Esophagus muscularis mucosa (tissue), 4 donors: ENCODE measurements around the gene MAP3K2. TPM values are rescaled to one million over a fixed set of nuclear protein-coding genes. Genes with fewer than 3 reads are reported as not detected.

Experiments used
- DNase-seq: peaks from one replicate; pipeline ENCODE4 v3.0.0-alpha.2; 2017; ENCODE audit errors: extremely low spot score
- H3K27ac ChIP-seq, 4 donors: fragments of 200-600 bp; sonication (generic); replicated peaks in 1 of 4; 1 replicate in 3 of 4; 2 replicates in 1 of 4; pipeline ENCODE4 v1.5.1; 2016 to 2019; ENCODE audit warnings: mild to moderate bottlenecking in 1 of 4
- H3K27me3 ChIP-seq, 4 donors: fragments of 200-600 bp; sonication (generic); one replicate each; pipeline versions ENCODE4 v1.5.1 to v1.6.0; 2016 to 2019
- H3K36me3 ChIP-seq, 4 donors: fragments of 200-600 bp; sonication (generic); one replicate each; pipeline ENCODE4 v1.5.1; 2016 to 2019
- H3K4me1 ChIP-seq, 4 donors: fragments of 200-600 bp; sonication (generic); one replicate each; pipeline ENCODE4 v1.5.1; 2016 to 2019
- H3K4me3 ChIP-seq, 4 donors: fragments of 200-600 bp; sonication (generic); 1 replicate in 2 of 4; 2 replicates in 2 of 4; pipeline ENCODE4 v1.5.1; 2016 to 2019; ENCODE audit warnings: mild to moderate bottlenecking in 4 of 4, moderate library complexity in 1 of 4
- H3K9me3 ChIP-seq, 4 donors: fragments of 200-600 bp; sonication (generic); 1 replicate in 3 of 4; 2 replicates in 1 of 4; pipeline ENCODE4 v1.5.1; 2016 to 2019
- CTCF ChIP-seq, 3 experiments: fragments of 200-600 bp in 2 of 3; fragments of 450-650 bp in 1 of 3; sonication (generic) in 2 of 3; IDR thresholded peaks; one replicate each; pipeline ENCODE4 v1.5.1; 2017 to 2019; ENCODE audit warnings: antibody characterized with exemption in 3 of 3, mild to moderate bottlenecking in 2 of 3, moderate library complexity in 1 of 3
- EP300 ChIP-seq: sonication (generic); formaldehyde crosslinking; IDR thresholded peaks from one replicate; pipeline ENCODE4 v1.6.1; 2017; ENCODE audit warnings: antibody characterized with exemption
- POLR2A ChIP-seq: fragments of 450-650 bp; IDR thresholded peaks from one replicate; pipeline ENCODE4 v1.6.1; 2017; ENCODE audit warnings: antibody characterized with exemption, moderate library complexity, mild to moderate bottlenecking, low read depth
- POLR2AphosphoS5 ChIP-seq, 2 donors: sonication (generic); formaldehyde crosslinking; IDR thresholded peaks; one replicate each; pipeline ENCODE4 v1.6.1; 2017; ENCODE audit warnings: antibody characterized with exemption in 2 of 2
- WGBS: methylation state at CpG from one replicate; pipeline ENCODE4 v1.1.5; 2018; 5-methylcytosine and 5-hydroxymethylcytosine counted together
- intact Hi-C: fragments of 100-400 bp; cut with DNase I; formaldehyde crosslinking; loops from one replicate; pipeline ENCODE4 v1.15.1; 2023
- total RNA-seq, 4 donors: library from RNA; depleted of rRNA; stranded (reverse); fragments of >200 nt; gene quantifications; one replicate each; pipeline versions ENCODE4 v1.1.0 to v1.2.1, GENCODE V29; 2016

The MAP3K2 gene
- total RNA-seq, 4 donors from 2014 or later, result 51.4 to 68.6 (median 66.2) TPM

GRCh38 chr2:127408004-127408806, 20.4 kb upstream of the MAP3K2 start:
- no peak for DNase-seq
- Histone ChIP-seq H3K36me3 (no peaks in the 10 kb centered on the region), H3K27ac (peak overlapping the region; percentile 92 to 94 (median 94)), H3K4me3 (peak overlapping the region; percentile 60 to 64 (median 63)), H3K9me3 (no peaks in the 10 kb centered on the region), H3K4me1 (peaks cover 35 to 47% (median 46%) of the 10 kb centered on the region in 4 donors), H3K27me3 (no peaks in the 10 kb centered on the region)
- intact Hi-C loops, result no loop called here
- 21% methylated on average over 17 of the region's 75 CpGs for WGBS
- no peak for TF ChIP-seq POLR2A
- peak; percentile 57 to 81 for TF ChIP-seq POLR2AphosphoS5 (IDR thresholded peaks at IDR 0.05)
- TF ChIP-seq CTCF (IDR thresholded peaks at IDR 0.05), result peak in 1 of 3 experiments; percentile 17
- TF ChIP-seq EP300, result no peak

GRCh38 chr2:127407661-127408003, 19.9 kb upstream of the MAP3K2 start:
- H3K36me3 ChIP-seq, result no peaks in the 10 kb centered on the region
- intact Hi-C loops, result loop anchor here (2.0 kb wide), 1 partner anchor 19 kb away; no protein-coding TSS in a partner anchor
- H3K27me3 ChIP-seq, result no peaks in the 10 kb centered on the region
- H3K9me3 ChIP-seq, result no peaks in the 10 kb centered on the region
- no peak for DNase-seq
- 7% methylated on average over 6 of the region's 6 CpGs for WGBS
- peaks cover 35 to 47% (median 46%) of the 10 kb centered on the region in 4 donors for H3K4me1 ChIP-seq
- H3K27ac ChIP-seq, result peak overlapping the region; percentile 80 to 94 (median 92)
- peak overlapping the region; percentile 60 to 64 (median 63) for H3K4me3 ChIP-seq
- no peak for TF ChIP-seq POLR2A
- TF ChIP-seq CTCF (IDR thresholded peaks at IDR 0.05), result no peak
- no peak for TF ChIP-seq EP300
- TF ChIP-seq POLR2AphosphoS5 (IDR thresholded peaks at IDR 0.05), result no peak

- DNase-seq, result no peak
- no peak for TF ChIP-seq POLR2A
- TF ChIP-seq EP300, result no peak
- no peak for TF ChIP-seq CTCF (IDR thresholded peaks at IDR 0.05)
- no peak for TF ChIP-seq POLR2AphosphoS5 (IDR thresholded peaks at IDR 0.05)
- H3K27me3 ChIP-seq, result no peaks in the 10 kb centered on the region
- intact Hi-C loops, result loop anchor here (2.0 kb wide), 1 partner anchor 18 kb away; no protein-coding TSS in a partner anchor
- 93% methylated on average over 9 of the region's 9 CpGs for WGBS
- peak overlapping the region; percentile 80 to 94 (median 92) for H3K27ac ChIP-seq
- H3K9me3 ChIP-seq, result no peaks in the 10 kb centered on the region
- H3K4me3 ChIP-seq, result no peak overlapping the region
- H3K36me3 ChIP-seq, result no peaks in the 10 kb centered on the region
- peaks cover 34 to 47% (median 45%) of the 10 kb centered on the region in 4 donors for H3K4me1 ChIP-seq
Observed at GRCh38 chr2:127407091-127407490, 19.3 kb upstream of the MAP3K2 start.

GRCh38 chr2:127406454-127406853, 18.7 kb upstream of the MAP3K2 start:
- no peak for TF ChIP-seq CTCF (IDR thresholded peaks at IDR 0.05)
- H3K27ac ChIP-seq, result peak overlapping the region in 3 of 4 donors; percentile 80 to 94 (median 93)
- no peaks in the 10 kb centered on the region for H3K27me3 ChIP-seq
- WGBS, result 83% methylated on average over 2 of the region's 2 CpGs
- H3K9me3 ChIP-seq, result no peaks in the 10 kb centered on the region
- DNase-seq, result no peak
- intact Hi-C loops, result loop anchor here (2.0 kb wide), 1 partner anchor 18 kb away; no protein-coding TSS in a partner anchor
- H3K36me3 ChIP-seq, result no peaks in the 10 kb centered on the region
- H3K4me3 ChIP-seq, result no peak overlapping the region
- peaks cover 28 to 43% (median 41%) of the 10 kb centered on the region in 4 donors for H3K4me1 ChIP-seq
